WTC11 (cell line): Measurements from ENCODE around the gene SRRT. TPM values are rescaled to one million over a fixed set of nuclear protein-coding genes. Genes with fewer than 3 reads are reported as not detected.

Experiments used
- ATAC-seq: fragments of 200-7000 bp; cut with Tn5 transposase; 2 replicates; pipeline ENCODE4 v1.10.0; 2021; ENCODE audit warnings: mild to moderate bottlenecking, moderate library complexity
- CTCF ChIA-PET: fragments of 300-600 bp; sonication (Branson Sonifier 250); formaldehyde crosslinking; loops from one replicate; lab custom pipeline; 2021; ENCODE audit warnings: antibody characterized with exemption; lab: Charles Lee
- POLR2A ChIA-PET: fragments of 350-600 bp; sonication (Branson Sonifier 250); formaldehyde crosslinking; loops from one replicate; lab custom pipeline; 2021; ENCODE audit warnings: antibody characterized with exemption; lab: Charles Lee
- DNase-seq: peaks from one replicate; pipeline ENCODE4 v3.0.0; 2021; ENCODE audit warnings: low spot score
- H3K27ac Mint-ChIP-seq: 2 replicates; pipeline ENCODE4 v1.8.0; 2021; ENCODE audit warnings: mixed read lengths
- H3K27me3 Mint-ChIP-seq: 2 replicates; pipeline ENCODE4 v1.8.0; 2021; ENCODE audit warnings: low read depth, mild to moderate bottlenecking, moderate library complexity, mixed read lengths
- H3K36me3 Mint-ChIP-seq: 2 replicates; pipeline ENCODE4 v1.8.0; 2021; ENCODE audit warnings: mixed read lengths
- H3K4me1 Mint-ChIP-seq: 2 replicates; pipeline ENCODE4 v1.8.0; 2022; ENCODE audit warnings: mixed read lengths
- H3K4me3 Mint-ChIP-seq: 2 replicates; pipeline ENCODE4 v1.8.0; 2021; ENCODE audit warnings: mild to moderate bottlenecking, moderate library complexity, mixed read lengths
- H3K9me3 Mint-ChIP-seq: 2 replicates; pipeline ENCODE4 v1.8.0; 2021; ENCODE audit warnings: mixed read lengths
- EMX1 ChIP-seq: fragments of 250-450 bp; sonication (Bioruptor Pico); IDR thresholded peaks from 2 replicates; pipeline ENCODE4 v1.8.0; 2021; ENCODE audit warnings: mild to moderate bottlenecking
- ESRRA ChIP-seq: sonication (generic); formaldehyde crosslinking; IDR thresholded peaks from 2 replicates; pipeline ENCODE4 v1.8.1; 2022; ENCODE audit warnings: mild to moderate bottlenecking, missing genetic modification reagents, borderline replicate concordance
- GRHL2 ChIP-seq: fragments of 250-450 bp; sonication (Bioruptor Pico); IDR thresholded peaks from 2 replicates; pipeline ENCODE4 v1.8.0; 2022; ENCODE audit warnings: mild to moderate bottlenecking, moderate library complexity; ENCODE audit not compliant: insufficient replicate concordance, severe bottlenecking
- GTF2I ChIP-seq: fragments of 250-450 bp; sonication (Bioruptor Pico); conservative IDR thresholded peaks from 2 replicates; pipeline ENCODE4 v1.4.0; 2021; ENCODE audit warnings: mild to moderate bottlenecking
- IRF2 ChIP-seq: sonication (generic); formaldehyde crosslinking; IDR thresholded peaks from 2 replicates; pipeline ENCODE4 v1.8.0; 2022; ENCODE audit warnings: low read depth, missing genetic modification reagents, borderline replicate concordance
- KAT7 ChIP-seq: sonication (generic); formaldehyde crosslinking; IDR thresholded peaks from 2 replicates; pipeline ENCODE4 v1.8.1; 2023; ENCODE audit warnings: missing genetic modification reagents, mild to moderate bottlenecking, borderline replicate concordance
- MAX ChIP-seq: sonication (generic); formaldehyde crosslinking; IDR thresholded peaks from 2 replicates; pipeline ENCODE4 v1.8.0; 2022; ENCODE audit warnings: mild to moderate bottlenecking, missing genetic modification reagents
- NFE2L1 ChIP-seq: sonication (generic); formaldehyde crosslinking; IDR thresholded peaks from 2 replicates; pipeline ENCODE4 v1.8.1; 2023; ENCODE audit warnings: missing genetic modification reagents
- PRDM15 ChIP-seq: sonication (generic); formaldehyde crosslinking; IDR thresholded peaks from 2 replicates; pipeline ENCODE4 v1.8.0; 2022; ENCODE audit warnings: missing genetic modification reagents
- ZNF121 ChIP-seq: sonication (generic); formaldehyde crosslinking; IDR thresholded peaks from 2 replicates; pipeline ENCODE4 v1.8.0; 2023; ENCODE audit warnings: missing genetic modification reagents
- ZNF263 ChIP-seq: sonication (generic); formaldehyde crosslinking; IDR thresholded peaks from 2 replicates; pipeline ENCODE4 v1.8.1; 2022; ENCODE audit warnings: low read depth, mild to moderate bottlenecking, moderate library complexity, missing genetic modification reagents
- total RNA-seq: library from RNA; stranded (reverse); gene quantifications from 3 replicates; pipeline ENCODE4 v1.2.3, GENCODE V29; 2021
- TF ChIP-seq, protein P1 (sequence below): fragments of 250-450 bp; sonication (Bioruptor Pico); conservative IDR thresholded peaks from 2 replicates; pipeline ENCODE4 v1.9.0; 2021; ENCODE audit warnings: mild to moderate bottlenecking
- TF ChIP-seq, protein P2 (sequence below): sonication (generic); formaldehyde crosslinking; IDR thresholded peaks from 2 replicates; pipeline ENCODE4 v1.8.1; 2022; ENCODE audit warnings: low read depth, mild to moderate bottlenecking, moderate library complexity, missing genetic modification reagents, borderline replicate concordance
- TF ChIP-seq, protein P3 (sequence below): sonication (generic); formaldehyde crosslinking; IDR thresholded peaks from 2 replicates; pipeline ENCODE4 v1.8.1; 2023; ENCODE audit warnings: mild to moderate bottlenecking, missing genetic modification reagents
- TF ChIP-seq, protein P4 (sequence below): fragments of 250-450 bp; sonication (Bioruptor Pico); IDR thresholded peaks from 2 replicates; pipeline ENCODE4 v1.9.0; 2021; ENCODE audit warnings: mild to moderate bottlenecking

SRRT gene
- total RNA-seq, 1 experiment from 2014 or later, result 238 TPM

DNA sequence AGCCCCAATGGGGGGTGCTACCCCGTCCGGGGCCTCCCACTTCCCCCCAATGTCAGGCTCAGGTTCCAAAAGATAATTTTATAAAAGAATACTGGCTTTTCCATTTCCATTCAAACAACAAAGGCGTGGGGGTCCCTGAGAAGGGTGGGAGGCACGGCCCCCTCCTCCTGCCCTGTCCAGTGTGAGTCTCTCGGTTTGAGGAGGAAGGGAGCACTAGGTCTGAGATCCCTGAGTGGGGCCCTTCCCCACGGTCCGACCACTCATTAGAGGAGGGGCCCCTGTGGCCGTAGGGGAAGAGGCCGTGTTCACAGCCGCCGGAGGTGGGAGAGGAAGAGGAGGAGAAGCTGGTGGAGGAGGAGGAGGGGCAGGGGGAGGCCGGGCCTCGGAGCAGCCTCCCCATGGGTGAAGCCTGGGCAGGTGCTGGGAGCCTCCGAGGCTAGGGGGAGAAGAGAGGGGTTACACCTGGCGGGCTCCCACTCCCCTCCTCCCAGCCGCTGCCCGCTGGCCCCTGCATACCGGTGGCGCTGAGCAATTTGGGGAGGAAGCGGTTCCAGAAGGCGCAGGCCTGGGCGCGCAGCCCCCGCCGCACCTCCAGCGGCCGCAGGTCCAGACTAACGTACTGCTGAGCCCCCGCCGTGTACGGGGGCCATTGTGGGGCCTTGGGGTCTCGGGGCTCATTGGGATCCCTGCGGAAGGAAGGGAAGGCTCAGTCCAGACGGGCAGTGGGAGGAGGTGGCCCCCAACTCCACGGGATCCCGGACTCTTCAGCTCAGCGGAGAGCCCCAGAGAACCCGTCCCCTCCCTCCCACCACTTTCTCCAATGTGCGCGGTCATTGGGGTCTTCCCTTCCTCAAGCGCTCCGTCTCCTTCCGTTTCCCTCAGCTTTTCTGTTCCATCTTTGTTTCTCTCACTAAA is 16.0 kb downstream of the SRRT start (continued):
- TF ChIP-seq, protein P1, sequence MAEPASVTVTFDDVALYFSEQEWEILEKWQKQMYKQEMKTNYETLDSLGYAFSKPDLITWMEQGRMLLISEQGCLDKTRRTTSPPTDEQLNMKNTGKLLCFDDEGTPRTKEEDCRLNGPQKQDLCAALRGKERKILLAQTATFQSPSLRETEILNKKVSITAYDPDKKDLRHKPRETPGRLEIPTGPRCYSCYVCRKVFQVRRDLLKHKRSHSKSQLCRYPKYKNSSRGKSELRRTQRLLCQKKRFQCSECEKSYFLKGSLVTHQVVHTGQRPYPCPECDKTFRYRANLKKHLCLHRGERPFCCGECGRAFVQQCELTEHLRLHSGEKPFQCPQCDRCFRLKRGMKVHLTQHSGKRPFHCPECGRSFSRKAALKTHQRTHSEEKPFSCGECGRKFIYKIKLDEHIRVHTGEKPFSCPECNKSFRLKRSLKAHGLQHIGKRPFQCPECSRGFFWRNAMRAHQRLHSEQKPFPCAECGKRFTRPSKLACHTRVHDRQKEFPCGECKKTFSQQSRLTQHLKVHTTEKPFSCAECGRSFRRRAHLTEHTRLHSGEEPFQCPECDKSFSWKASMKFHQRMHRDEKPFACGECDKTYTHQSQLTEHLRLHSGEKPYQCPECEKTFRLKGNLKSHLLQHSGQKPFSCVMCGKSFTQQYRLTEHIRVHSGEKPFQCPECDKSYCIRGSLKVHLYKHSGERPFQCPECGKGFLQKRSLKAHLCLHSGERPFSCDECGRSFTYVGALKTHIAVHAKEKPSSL (CRISPR knock-in tag), result no peak
- no peak for TF ChIP-seq ESRRA (CRISPR knock-in tag)
- TF ChIP-seq, protein P2, sequence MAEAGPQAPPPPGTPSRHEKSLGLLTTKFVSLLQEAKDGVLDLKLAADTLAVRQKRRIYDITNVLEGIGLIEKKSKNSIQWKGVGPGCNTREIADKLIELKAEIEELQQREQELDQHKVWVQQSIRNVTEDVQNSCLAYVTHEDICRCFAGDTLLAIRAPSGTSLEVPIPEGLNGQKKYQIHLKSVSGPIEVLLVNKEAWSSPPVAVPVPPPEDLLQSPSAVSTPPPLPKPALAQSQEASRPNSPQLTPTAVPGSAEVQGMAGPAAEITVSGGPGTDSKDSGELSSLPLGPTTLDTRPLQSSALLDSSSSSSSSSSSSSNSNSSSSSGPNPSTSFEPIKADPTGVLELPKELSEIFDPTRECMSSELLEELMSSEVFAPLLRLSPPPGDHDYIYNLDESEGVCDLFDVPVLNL, result no peak
- TF ChIP-seq EMX1 (CRISPR knock-in tag), result no peak
- TF ChIP-seq NFE2L1 (CRISPR knock-in tag), result no peak
- 0 out of 2 replicates have a peak, but pooled peaks have one; percentile 96 for TF ChIP-seq KAT7 (CRISPR knock-in tag)
- peak; percentile 63 for TF ChIP-seq ZNF263 (CRISPR knock-in tag)
- peak; percentile 13; the same call in 1 of the 2 replicates for TF ChIP-seq MAX
- TF ChIP-seq PRDM15 (CRISPR knock-in tag), result no peak
- TF ChIP-seq, protein P3, sequence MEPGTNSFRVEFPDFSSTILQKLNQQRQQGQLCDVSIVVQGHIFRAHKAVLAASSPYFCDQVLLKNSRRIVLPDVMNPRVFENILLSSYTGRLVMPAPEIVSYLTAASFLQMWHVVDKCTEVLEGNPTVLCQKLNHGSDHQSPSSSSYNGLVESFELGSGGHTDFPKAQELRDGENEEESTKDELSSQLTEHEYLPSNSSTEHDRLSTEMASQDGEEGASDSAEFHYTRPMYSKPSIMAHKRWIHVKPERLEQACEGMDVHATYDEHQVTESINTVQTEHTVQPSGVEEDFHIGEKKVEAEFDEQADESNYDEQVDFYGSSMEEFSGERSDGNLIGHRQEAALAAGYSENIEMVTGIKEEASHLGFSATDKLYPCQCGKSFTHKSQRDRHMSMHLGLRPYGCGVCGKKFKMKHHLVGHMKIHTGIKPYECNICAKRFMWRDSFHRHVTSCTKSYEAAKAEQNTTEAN (CRISPR knock-in tag), result no peak
- 0 out of 2 replicates have a peak, but pooled peaks have one; percentile 10 for TF ChIP-seq GTF2I (CRISPR knock-in tag)

DNA sequence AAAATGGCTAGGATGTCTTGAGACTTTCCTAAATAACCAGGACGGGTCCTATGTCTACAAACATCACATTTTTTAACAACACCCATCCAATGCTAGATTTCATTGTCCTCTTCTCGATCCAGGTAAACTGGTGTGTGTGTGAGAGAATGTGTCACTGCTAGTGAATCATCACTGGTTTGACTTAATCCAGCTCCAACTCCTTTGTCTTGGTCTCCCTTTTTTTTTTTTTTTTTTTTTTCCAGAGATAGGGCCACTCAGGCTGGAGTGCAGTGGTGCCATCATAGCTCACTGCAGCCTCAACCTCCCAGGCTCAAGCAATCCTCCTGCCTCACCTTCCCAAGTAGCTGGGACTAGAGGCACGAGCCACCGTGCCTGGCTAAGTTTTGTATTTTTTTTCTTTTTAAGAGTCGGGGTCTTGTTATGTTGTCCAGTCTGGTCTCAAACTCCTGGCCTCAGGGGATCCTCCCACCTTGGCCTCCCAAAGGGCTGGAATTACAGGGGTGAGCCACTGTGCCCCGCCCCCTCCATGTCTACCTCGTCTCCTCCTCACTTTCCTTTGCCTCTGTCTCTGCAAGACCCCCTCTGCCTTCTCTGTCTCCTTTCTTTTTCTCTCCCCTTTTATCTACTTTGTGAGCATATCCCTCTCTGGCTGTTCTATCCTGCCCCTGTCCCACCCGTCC is 16.8 kb downstream of the SRRT start:
- H3K27ac Mint-ChIP-seq, result peak overlapping the region; percentile 95
- TF ChIP-seq ESRRA (CRISPR knock-in tag) (no peak), GRHL2 (CRISPR knock-in tag) (no peak), IRF2 (CRISPR knock-in tag) (no peak), ZNF121 (CRISPR knock-in tag) (peak; percentile 82), GTF2I (CRISPR knock-in tag) (0 out of 2 replicates have a peak, but pooled peaks have one; percentile 13)
- TF ChIP-seq, protein P4, sequence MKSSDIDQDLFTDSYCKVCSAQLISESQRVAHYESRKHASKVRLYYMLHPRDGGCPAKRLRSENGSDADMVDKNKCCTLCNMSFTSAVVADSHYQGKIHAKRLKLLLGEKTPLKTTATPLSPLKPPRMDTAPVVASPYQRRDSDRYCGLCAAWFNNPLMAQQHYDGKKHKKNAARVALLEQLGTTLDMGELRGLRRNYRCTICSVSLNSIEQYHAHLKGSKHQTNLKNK (CRISPR knock-in tag), result no peak
- TF ChIP-seq, all 79 proteins: peak for 2
- H3K9me3 Mint-ChIP-seq, result no peaks in the 10 kb centered on the region
- DNase-seq (no peak), ATAC-seq (no peak)
- peaks cover 44% of the 10 kb centered on the region for H3K4me1 Mint-ChIP-seq
- H3K36me3 Mint-ChIP-seq, result peaks cover 20% of the 10 kb centered on the region
- H3K4me3 Mint-ChIP-seq, result peak overlapping the region; percentile 88
- peaks cover 18% of the 10 kb centered on the region for H3K27me3 Mint-ChIP-seq
- ChIA-PET CTCF (interaction anchor here (0.6 to 2.4 kb wide), 13 partner anchors 39 to 252 kb away, joined by 3 to 10 read pairs (median 4); partner anchors contain the start of genes POP7 and SLC12A9), POLR2A (interaction anchor here (0.6 to 6.2 kb wide), 7 partner anchors 17 to 1010 kb away, joined by 3 to 71 read pairs (median 4); partner anchors contain the start of genes FBXO24, SRRT and TRIP6)
